GM23338 (cell line): ENCODE measurements around the gene CACNA1H. TPM values are rescaled to one million over a fixed set of nuclear protein-coding genes. Genes with fewer than 3 reads are reported as not detected.

Experiments used
- ATAC-seq: fragments of 200-7000 bp; cut with Tn5 transposase; 3 replicates; pipeline ENCODE4 v1.9.1; 2020
- DNase-seq: peaks from one replicate; pipeline ENCODE4 v3.0.0-alpha.2; 2015; ENCODE audit warnings: low spot score
- H2AFZ ChIP-seq: fragments of 200-600 bp; sonication (generic); 2 replicates; pipeline ENCODE4 v1.8.0; 2016; ENCODE audit warnings: antibody characterized with exemption, mild to moderate bottlenecking, moderate library complexity
- H3F3A ChIP-seq: fragments of 200-600 bp; sonication (generic); replicated peaks from 2 replicates; pipeline ENCODE4 v1.8.0; 2017; ENCODE audit warnings: antibody characterized with exemption, mixed run types, low read depth
- H3K27ac ChIP-seq: fragments of 200-600 bp; sonication (generic); 2 replicates; pipeline ENCODE4 v1.6.1; 2016; ENCODE audit warnings: low read depth
- H3K27me3 ChIP-seq: fragments of 200-600 bp; sonication (generic); 2 replicates; pipeline ENCODE4 v1.8.0; 2016; ENCODE audit warnings: mild to moderate bottlenecking, mixed run types, moderate library complexity; ENCODE audit not compliant: insufficient read depth
- H3K36me3 ChIP-seq: fragments of 200-600 bp; sonication (generic); 2 replicates; pipeline ENCODE4 v1.8.0; 2016; ENCODE audit warnings: mild to moderate bottlenecking; ENCODE audit not compliant: insufficient read depth
- H3K4me1 ChIP-seq: fragments of 200-600 bp; sonication (generic); 2 replicates; pipeline ENCODE4 v1.8.0; 2016; ENCODE audit warnings: mild to moderate bottlenecking, moderate library complexity; ENCODE audit not compliant: insufficient read depth
- H3K4me2 ChIP-seq: fragments of 200-600 bp; sonication (generic); 2 replicates; pipeline ENCODE4 v1.7.1; 2017; ENCODE audit warnings: mixed run types
- H3K4me3 ChIP-seq: fragments of 200-600 bp; sonication (generic); 2 replicates; pipeline ENCODE4 v1.6.1; 2016; ENCODE audit warnings: mixed run types
- H3K79me2 ChIP-seq: fragments of 200-600 bp; sonication (generic); replicated peaks from 2 replicates; pipeline ENCODE4 v1.8.0; 2017; ENCODE audit warnings: mild to moderate bottlenecking; ENCODE audit not compliant: insufficient read depth
- H3K9me2 ChIP-seq: fragments of 200-600 bp; sonication (generic); 2 replicates; pipeline ENCODE4 v1.8.0; 2017; ENCODE audit not compliant: insufficient read depth
- H4K20me1 ChIP-seq: fragments of 200-600 bp; sonication (generic); replicated peaks from 2 replicates; pipeline ENCODE4 v1.8.0; 2017; ENCODE audit warnings: mild to moderate bottlenecking; ENCODE audit not compliant: insufficient read depth
- H3K27ac Mint-ChIP-seq: 2 replicates; pipeline ENCODE4 v1.8.0; 2020; ENCODE audit warnings: inconsistent platforms, mild to moderate bottlenecking, moderate library complexity, mixed read lengths
- H3K27me3 Mint-ChIP-seq: 3 replicates; pipeline ENCODE4 v1.8.0; 2022; ENCODE audit warnings: low read depth, mild to moderate bottlenecking, moderate library complexity, mixed read lengths, inconsistent platforms; ENCODE audit not compliant: insufficient read depth, poor library complexity
- H3K36me3 Mint-ChIP-seq: 3 replicates; pipeline ENCODE4 v1.8.0; 2021; ENCODE audit warnings: low read depth, mild to moderate bottlenecking, inconsistent platforms, moderate library complexity, mixed read lengths
- H3K4me1 Mint-ChIP-seq: 3 replicates; pipeline ENCODE4 v1.8.0; 2020; ENCODE audit warnings: mild to moderate bottlenecking, inconsistent platforms, mixed read lengths
- H3K4me3 Mint-ChIP-seq: 3 replicates; pipeline ENCODE4 v1.8.0; 2021; ENCODE audit warnings: moderate library complexity, mild to moderate bottlenecking, inconsistent platforms, mixed read lengths
- H3K9me3 Mint-ChIP-seq: 3 replicates; pipeline ENCODE4 v1.8.0; 2020; ENCODE audit warnings: moderate library complexity, mild to moderate bottlenecking, inconsistent platforms, mixed read lengths
- CTCF ChIP-seq, 2 experiments: fragments of 200-600 bp in 1 of 2; sonication (generic) in 1 of 2; conservative IDR thresholded peaks; 2 replicates each; pipeline versions ENCODE4 v1.5.1 to v1.6.1; 2016 to 2017; ENCODE audit warnings: antibody characterized with exemption in 2 of 2, low read depth in 2 of 2, mild to moderate bottlenecking in 2 of 2, moderate library complexity in 1 of 2
- EZH2 ChIP-seq: fragments of 200-600 bp; sonication (generic); IDR thresholded peaks from one replicate; pipeline ENCODE4 v1.8.0; 2017; ENCODE audit warnings: antibody characterized with exemption, mild to moderate bottlenecking, low read depth; ENCODE audit not compliant: unreplicated experiment
- JUNB ChIP-seq: IDR thresholded peaks from one replicate; pipeline ENCODE4 v1.6.1; 2016; ENCODE audit warnings: antibody characterized with exemption; ENCODE audit not compliant: unreplicated experiment
- POLR2AphosphoS5 ChIP-seq: IDR thresholded peaks from 2 replicates; pipeline ENCODE4 v1.6.1; 2016; ENCODE audit warnings: antibody characterized with exemption, low read depth
- ZNF331 ChIP-seq: fragments of 250-450 bp; sonication (Bioruptor Pico); IDR thresholded peaks from 2 replicates; pipeline ENCODE4 v1.5.0; 2020; ENCODE audit warnings: low read depth, mild to moderate bottlenecking, moderate library complexity
- ZNF462 ChIP-seq: fragments of 250-450 bp; sonication (Bioruptor Pico); IDR thresholded peaks from 2 replicates; pipeline ENCODE4 v1.5.0; 2020; ENCODE audit warnings: mild to moderate bottlenecking, moderate library complexity
- polyA plus RNA-seq: library from polyadenylated mRNA; unstranded; fragments of >200 nt; fragmentation: Nextera tagmentation; extraction: Ambion mirVana; gene quantifications from 2 replicates; pipeline ENCODE4 v1.2.1, GENCODE V29; 2016
- total RNA-seq: library from RNA; depleted of rRNA; stranded (reverse); fragments of >200 nt; shearing (Covaris generic); gene quantifications from 2 replicates; pipeline ENCODE4 v1.2.3, GENCODE V29; 2014

Gene CACNA1H
- total and polyA plus RNA-seq, 2 experiments from 2014 or later, result 3.5 to 43.3 TPM

GRCh38 chr16:1178295-1178910 lies 25.5 kb downstream of the CACNA1H start:
- H3F3A ChIP-seq, result no peaks in the 10 kb centered on the region
- no peaks in the 10 kb centered on the region for H3K9me3 Mint-ChIP-seq
- H3K27me3 ChIP-seq, result no peaks in the 10 kb centered on the region
- H3K4me3 Mint-ChIP-seq, result no peak overlapping the region
- no peak for TF ChIP-seq CTCF (conservative IDR thresholded peaks at IDR 0.05; ENCODE audit: low read depth in 2 of 2)
- no peak overlapping the region for H3K4me3 ChIP-seq
- H3K79me2 ChIP-seq, result no peaks in the 10 kb centered on the region
- H4K20me1 ChIP-seq, result no peaks in the 10 kb centered on the region
- no peak overlapping the region for H2AFZ ChIP-seq
- H3K4me1 Mint-ChIP-seq, result no peaks in the 10 kb centered on the region
- peaks cover 2% of the 10 kb centered on the region for H3K27me3 Mint-ChIP-seq
- H3K4me1 ChIP-seq, result no peaks in the 10 kb centered on the region
- no peaks in the 10 kb centered on the region for H3K36me3 ChIP-seq
- no peak overlapping the region for H3K27ac ChIP-seq
- no peak overlapping the region for H3K4me2 ChIP-seq
- H3K27ac Mint-ChIP-seq, result no peak overlapping the region
- H3K9me2 ChIP-seq, result no peaks in the 10 kb centered on the region
- ATAC-seq, result no peak
- DNase-seq, result no peak
- no peaks in the 10 kb centered on the region for H3K36me3 Mint-ChIP-seq

- Histone ChIP-seq H3K27me3 (no peaks in the 10 kb centered on the region), H3K4me2 (no peak overlapping the region), H3F3A (no peaks in the 10 kb centered on the region), H3K4me1 (no peaks in the 10 kb centered on the region), H3K4me3 (no peak overlapping the region), H3K27ac (no peak overlapping the region), H2AFZ (no peak overlapping the region), H3K36me3 (no peaks in the 10 kb centered on the region), H3K9me2 (no peaks in the 10 kb centered on the region), H3K79me2 (no peaks in the 10 kb centered on the region), H4K20me1 (no peaks in the 10 kb centered on the region; the same call in none of the 2 replicates)
- Mint-ChIP-seq H3K9me3 (no peaks in the 10 kb centered on the region), H3K27me3 (peaks cover 2% of the 10 kb centered on the region), H3K4me1 (no peaks in the 10 kb centered on the region), H3K36me3 (no peaks in the 10 kb centered on the region), H3K27ac (no peak overlapping the region), H3K4me3 (no peak overlapping the region)
- no peak for TF ChIP-seq POLR2AphosphoS5
- no peak for TF ChIP-seq ZNF331 (CRISPR knock-in tag)
- TF ChIP-seq ZNF462 (CRISPR knock-in tag), result no peak
- no peak for TF ChIP-seq JUNB
- TF ChIP-seq EZH2, result no peak
- no peak for TF ChIP-seq CTCF (conservative IDR thresholded peaks at IDR 0.05; ENCODE audit: low read depth in 2 of 2)
- DNase-seq (no peak), ATAC-seq (peak; percentile 9; the same call in 2 of the 3 replicates)
Measured at GRCh38 chr16:1180549-1181403, 27.9 kb downstream of the CACNA1H start.
